GM10248 (cell line): ENCODE data around the gene CTCFL.

ENCODE experiments used
- CTCF ChIA-PET: fragments of 300-600 bp; sonication (Branson Sonifier 250); formaldehyde crosslinking; extraction: SDS; loops from one replicate; lab custom pipeline; 2021; ENCODE audit warnings: antibody characterized with exemption; lab: Yijun Ruan, JAX
- POLR2A ChIA-PET: fragments of 350-650 bp; sonication (Branson Sonifier 250); formaldehyde crosslinking; extraction: SDS; loops from one replicate; lab custom pipeline; 2020; ENCODE audit warnings: antibody characterized with exemption; lab: Yijun Ruan, JAX
- DNase-seq: peaks from one replicate; pipeline ENCODE4 v3.0.0; 2012; ENCODE audit errors: extremely low spot score
- TF ChIP-seq, protein P1 (sequence below): IDR thresholded peaks from 2 replicates; pipeline ENCODE4 v1.5.1; 2012; ENCODE audit warnings: mild to moderate bottlenecking, low read depth; ENCODE audit errors: extremely low read depth, missing control alignments, control extremely low read depth

CTCFL gene

DNA sequence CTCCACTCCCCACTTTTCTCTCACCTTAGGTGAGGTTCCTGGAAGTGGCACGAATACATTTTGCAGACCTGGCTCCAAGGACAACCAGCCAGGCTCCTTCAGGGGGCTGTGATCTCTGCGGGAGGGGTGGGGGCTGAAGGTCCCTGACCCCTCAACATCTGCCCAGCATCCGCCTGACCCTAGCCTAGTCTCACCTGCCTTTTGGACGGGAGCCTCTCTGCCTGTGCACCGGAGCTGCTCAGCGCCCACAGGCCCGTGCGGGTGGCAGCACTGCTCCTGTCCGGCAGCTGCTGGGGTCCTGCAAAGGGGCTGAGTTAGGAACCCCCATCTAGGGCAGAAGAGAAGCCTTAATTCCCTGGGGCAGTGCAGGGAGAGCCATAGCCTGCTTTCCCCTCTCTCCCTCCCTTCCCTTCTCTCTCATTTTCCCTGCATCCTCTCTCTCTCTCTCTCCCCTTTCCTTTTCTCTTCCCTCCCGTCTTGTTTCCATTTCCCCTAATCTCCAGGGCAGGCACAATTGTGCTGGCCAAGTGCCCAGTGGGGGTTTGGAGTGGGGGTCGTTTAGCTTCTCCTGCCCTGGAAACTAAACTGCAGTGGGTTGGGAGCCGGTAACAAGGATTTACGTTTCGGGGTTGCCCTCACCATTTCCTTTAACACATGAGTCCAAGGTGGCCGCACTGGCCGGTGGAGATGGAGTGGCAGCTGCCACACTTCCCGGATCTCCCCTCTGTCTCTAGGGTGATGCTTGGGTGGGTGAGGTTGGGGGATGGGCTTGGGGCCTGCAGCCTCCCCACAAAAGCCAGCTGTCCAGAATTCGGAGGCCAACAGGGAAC lies 54.1 kb downstream of the CTCFL start:
- TF ChIP-seq, protein P1, sequence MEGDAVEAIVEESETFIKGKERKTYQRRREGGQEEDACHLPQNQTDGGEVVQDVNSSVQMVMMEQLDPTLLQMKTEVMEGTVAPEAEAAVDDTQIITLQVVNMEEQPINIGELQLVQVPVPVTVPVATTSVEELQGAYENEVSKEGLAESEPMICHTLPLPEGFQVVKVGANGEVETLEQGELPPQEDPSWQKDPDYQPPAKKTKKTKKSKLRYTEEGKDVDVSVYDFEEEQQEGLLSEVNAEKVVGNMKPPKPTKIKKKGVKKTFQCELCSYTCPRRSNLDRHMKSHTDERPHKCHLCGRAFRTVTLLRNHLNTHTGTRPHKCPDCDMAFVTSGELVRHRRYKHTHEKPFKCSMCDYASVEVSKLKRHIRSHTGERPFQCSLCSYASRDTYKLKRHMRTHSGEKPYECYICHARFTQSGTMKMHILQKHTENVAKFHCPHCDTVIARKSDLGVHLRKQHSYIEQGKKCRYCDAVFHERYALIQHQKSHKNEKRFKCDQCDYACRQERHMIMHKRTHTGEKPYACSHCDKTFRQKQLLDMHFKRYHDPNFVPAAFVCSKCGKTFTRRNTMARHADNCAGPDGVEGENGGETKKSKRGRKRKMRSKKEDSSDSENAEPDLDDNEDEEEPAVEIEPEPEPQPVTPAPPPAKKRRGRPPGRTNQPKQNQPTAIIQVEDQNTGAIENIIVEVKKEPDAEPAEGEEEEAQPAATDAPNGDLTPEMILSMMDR: no peak
- ChIA-PET POLR2A (no interaction called here), CTCF (interaction anchor here (0.6 to 2.5 kb wide), 6 partner anchors 8 to 72 kb away, joined by 3 to 13 read pairs (median 4); no protein-coding TSS in a partner anchor)
- DNase-seq: no peak

DNA sequence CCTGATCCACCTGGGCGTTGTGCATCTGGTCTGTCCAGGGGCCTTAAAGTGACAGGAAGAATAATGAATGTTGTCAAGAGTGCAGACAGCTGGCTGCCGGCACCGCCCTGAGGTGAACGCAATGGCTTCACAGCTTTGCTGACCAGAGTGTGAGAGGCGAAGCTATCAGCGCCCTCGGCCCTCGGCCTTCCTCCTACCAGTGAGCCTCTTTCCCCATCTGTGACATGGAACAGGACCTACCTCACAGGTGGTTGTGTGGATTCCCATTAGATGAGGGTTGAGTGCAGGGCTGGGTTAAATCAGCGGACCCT lies 54.8 kb downstream of the CTCFL start:
- CTCF ChIA-PET: interaction anchor here (0.6 to 2.5 kb wide), 7 partner anchors 9 to 71 kb away, joined by 3 to 13 read pairs (median 4); no protein-coding TSS in a partner anchor
- TF ChIP-seq, protein P1: no peak
- POLR2A ChIA-PET: no interaction called here
- no peak for DNase-seq

DNA sequence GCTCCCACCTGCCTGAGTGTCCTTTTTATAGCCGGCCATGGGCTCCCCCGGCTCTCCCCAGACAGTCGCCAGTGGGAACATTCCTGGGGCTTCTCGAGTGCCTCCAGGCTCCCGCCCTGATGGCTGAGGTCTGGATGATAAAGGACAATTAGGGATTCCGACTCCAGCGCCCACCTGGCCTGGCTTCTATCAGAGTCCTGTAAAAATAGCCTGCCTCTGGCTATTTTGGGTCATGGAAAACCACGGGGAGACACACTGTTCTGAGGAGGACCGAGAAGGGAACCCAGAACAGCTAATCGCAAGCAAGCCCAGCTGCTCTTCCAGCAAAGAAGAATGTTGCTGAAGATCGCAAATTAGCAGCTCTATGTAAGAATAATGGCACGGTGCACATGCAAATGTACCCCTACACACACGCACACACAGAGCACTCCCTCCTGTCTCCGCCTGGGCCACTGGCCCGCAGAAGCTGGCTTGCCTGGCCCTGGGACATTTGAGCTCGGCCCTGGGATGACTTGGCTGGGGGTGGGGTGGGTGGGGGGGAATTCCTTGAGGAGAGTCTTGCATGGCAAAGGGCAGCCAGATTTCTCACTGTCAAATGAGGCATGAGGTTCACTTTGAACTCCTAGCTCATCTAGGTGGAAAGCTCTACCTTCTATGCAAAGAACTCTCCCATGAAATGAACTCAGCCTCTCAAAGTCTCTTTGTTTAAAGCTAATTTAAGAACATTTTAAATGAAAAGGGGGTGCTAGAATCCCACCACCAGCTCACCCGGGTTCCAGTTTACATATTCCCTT lies 55.3 kb downstream of the CTCFL start:
- no peak for DNase-seq
- TF ChIP-seq, protein P1: no peak
- ChIA-PET CTCF (interaction anchor here (0.6 to 2.5 kb wide), 7 partner anchors 9 to 70 kb away, joined by 3 to 13 read pairs (median 4); no protein-coding TSS in a partner anchor), POLR2A (no interaction called here)

DNA sequence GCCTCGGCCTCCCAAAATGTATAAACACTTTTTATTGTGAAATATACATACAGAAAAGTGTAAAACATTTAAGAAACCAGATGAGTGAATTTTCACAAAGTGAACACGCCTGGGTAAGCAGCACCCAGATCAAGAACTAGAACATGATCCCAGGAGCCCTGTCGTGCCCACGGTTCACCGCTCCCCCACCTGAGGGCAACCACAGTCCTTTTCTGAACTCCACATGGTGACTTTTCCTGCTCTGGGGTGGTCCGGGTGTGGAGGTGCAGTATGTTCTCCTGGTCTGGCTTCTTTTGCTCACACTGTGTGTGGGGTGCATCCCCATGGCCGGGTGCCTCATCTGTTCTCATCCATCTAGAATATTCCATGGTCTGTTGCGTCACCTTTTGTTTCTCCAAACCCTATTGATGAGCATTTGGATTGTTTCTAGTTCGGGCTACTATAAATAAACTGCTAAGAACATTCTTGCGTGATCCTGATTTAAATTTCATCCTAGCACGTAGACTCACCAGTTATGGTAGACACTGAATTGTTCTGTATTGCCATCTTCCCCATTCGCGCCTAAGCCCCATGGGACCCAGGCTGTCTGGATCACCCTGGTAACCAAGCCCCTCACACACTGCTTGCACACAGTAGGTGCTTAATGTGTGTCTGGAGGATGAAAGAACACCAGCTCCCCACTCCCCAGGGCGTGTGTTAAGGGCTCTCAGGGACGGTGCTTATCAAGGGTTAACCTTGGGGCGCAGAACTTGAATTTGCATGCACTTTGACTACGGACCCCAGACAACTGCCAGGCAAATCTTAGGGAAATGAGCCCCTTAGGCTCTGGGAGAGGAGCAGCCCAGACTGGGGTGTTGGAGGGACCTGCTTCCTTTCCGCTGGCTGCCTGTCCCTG lies 56.2 kb downstream of the CTCFL start:
- TF ChIP-seq, protein P1: no peak
- POLR2A ChIA-PET: no interaction called here
- no peak for DNase-seq
- CTCF ChIA-PET: interaction anchor here (0.9 to 2.5 kb wide), 3 partner anchors 14 to 70 kb away, joined by 4 to 13 read pairs (median 5); no protein-coding TSS in a partner anchor

DNA sequence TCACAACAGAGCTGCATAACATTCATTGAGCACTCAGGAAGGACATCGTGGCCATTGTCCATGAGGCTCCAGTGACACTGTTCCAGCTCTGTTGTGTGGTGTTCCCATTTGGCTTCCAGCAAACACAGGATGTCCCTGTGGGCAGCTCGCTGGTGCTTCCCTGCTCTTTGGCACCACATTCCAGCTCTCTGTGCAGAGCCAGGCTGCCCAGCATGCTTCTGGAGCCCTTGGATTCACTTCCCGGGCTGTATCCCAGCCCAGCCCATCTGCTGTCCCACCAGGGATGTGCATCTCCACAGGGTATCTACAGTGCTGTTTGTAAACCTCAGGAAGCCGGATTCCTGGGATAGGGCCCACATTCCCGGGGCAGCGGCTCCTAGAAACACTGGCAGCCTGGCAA lies 57.2 kb downstream of the CTCFL start:
- ChIA-PET CTCF (interaction anchor here (0.9 to 1.6 kb wide), 6 partner anchors 9 to 86 kb away, joined by 3 to 7 read pairs (median 3); no protein-coding TSS in a partner anchor), POLR2A (interaction anchor here (0.7 kb wide), 1 partner anchor 69 kb away, joined by 3 read pairs; no protein-coding TSS in a partner anchor)
- DNase-seq: no peak
- TF ChIP-seq, protein P1: no peak
